Purkinje cell (primary cell): ENCODE results near the gene COG4. TPM values are rescaled to one million over a fixed set of nuclear protein-coding genes. Genes with fewer than 3 reads are reported as not detected.

ENCODE experiments used
- polyA plus RNA-seq: library from polyadenylated mRNA; unstranded; fragments of >200 nt; fragmentation: Nextera tagmentation; gene quantifications from 2 replicates; pipeline ENCODE4 v1.2.1, GENCODE V29; 2014

COG4 gene
- polyA plus RNA-seq = 23.3 and 24.3 TPM in 2 replicates

DNA sequence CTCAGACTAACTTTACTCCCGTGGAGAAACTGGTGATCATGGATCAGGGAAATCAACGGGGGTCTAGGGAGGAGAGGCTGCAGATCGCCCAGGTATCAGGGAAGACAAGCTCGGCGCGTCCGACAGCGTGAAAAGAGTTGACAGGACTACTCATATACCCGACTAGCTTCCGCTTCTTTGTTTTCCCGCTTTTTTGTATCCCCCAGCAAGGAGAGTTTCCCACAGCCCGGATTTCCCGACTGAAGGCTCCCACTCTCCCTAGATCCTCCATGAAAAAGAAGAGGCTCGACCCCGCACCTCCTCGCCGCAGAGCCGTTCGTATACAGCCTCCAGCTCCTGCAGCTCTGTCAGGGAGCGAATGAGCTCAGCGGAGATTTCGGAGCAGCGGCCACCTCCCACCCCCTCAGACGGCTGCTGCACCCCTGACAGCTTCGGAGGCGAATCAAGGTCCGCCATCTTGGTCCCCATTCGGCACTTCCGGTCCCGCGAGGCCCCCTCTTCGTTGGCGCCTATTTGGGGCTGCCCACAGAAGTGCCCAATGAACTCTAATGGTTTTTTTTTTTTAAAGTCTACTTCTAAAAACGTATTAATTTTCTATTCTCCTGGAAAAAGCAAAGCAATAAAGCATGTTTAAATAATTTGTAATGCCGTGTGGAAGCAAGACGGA is at the start of gene COG4:
COG4 (minus strand) TSS at position 479 of the 667 bp plus-strand sequence; CDS start at position 468, 11 bp downstream.

DNA sequence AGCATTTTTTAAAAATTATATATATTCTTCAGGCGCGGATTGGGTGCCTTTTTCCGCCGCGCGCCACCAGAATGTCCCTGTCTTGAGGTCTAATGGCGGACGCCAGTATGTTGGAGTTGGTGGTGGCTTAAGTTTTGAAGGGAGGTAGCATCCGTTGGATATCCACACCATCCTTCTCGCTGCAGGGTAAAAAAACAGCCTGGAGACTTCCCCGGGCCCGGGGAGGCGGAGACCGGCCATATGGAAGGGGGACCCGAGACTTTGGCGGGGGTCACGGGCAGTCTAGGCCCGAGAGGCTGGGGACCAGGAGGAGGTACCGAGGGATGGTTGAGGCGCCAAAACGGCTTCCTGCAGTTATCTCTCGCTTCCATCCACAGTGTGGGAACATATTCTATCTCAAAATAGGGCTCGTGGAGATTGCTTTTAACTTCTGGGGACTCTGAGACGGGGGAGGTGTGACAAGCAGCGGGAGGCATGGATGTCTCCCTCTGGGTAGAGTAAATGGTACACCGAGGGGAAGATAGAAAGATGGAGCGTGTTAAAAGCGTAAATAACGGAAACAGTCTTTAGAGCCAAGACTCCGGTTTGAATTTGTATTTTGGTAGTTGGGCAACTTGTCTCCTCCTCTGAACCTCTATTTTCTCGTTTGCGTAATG is 517 bp upstream of the COG4 start, which contains the start of gene SF3B3:
SF3B3 (plus strand) TSS at position 74 of the 656 bp plus-strand sequence. CDS start 2,841 bp downstream, outside the sequence.

DNA sequence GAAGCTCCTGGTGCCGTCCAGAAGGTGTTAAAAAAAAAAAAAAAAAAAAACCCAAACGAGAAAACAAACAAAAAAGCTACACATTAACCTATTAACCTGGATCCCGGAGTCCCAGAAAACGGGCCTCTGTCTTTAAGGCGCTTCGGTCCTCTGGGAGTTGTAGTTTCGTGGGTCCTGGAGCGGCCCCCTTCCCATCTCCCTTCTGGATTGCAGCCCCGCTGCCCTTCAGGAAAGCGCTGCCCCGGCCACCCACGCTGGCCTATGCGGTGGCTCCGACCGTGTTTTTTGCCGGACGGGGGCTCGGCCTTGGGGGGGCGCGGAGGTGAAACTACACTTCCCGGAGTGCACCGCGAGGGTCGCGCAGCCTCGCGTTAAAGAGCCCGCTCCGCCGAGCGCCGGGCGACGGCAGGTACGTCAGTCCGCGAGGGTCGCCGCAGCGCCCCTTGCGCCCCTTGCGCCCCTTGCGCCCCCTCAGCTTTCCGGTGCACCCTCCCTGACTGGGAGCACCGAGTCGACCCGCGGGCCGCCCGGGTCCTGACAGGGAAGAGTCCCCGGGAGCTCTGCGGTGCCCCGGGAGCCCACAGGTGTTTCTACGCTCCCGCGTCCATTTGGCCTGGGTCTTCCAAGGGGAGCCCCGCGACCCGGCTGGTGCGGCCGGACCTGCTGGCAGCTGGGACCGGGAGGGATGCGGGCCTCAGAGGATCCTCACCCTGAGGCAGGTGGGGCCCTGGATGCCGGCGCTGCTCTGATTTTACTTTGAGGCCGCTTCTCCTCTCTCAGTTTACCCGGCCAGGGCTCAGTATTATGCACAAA is 68.9 kb downstream of the COG4 start, which contains the start of gene FCSK:
FCSK (plus strand) TSS at position 374 of the 813 bp plus-strand sequence. CDS start 8,596 bp downstream, outside the sequence.

DNA sequence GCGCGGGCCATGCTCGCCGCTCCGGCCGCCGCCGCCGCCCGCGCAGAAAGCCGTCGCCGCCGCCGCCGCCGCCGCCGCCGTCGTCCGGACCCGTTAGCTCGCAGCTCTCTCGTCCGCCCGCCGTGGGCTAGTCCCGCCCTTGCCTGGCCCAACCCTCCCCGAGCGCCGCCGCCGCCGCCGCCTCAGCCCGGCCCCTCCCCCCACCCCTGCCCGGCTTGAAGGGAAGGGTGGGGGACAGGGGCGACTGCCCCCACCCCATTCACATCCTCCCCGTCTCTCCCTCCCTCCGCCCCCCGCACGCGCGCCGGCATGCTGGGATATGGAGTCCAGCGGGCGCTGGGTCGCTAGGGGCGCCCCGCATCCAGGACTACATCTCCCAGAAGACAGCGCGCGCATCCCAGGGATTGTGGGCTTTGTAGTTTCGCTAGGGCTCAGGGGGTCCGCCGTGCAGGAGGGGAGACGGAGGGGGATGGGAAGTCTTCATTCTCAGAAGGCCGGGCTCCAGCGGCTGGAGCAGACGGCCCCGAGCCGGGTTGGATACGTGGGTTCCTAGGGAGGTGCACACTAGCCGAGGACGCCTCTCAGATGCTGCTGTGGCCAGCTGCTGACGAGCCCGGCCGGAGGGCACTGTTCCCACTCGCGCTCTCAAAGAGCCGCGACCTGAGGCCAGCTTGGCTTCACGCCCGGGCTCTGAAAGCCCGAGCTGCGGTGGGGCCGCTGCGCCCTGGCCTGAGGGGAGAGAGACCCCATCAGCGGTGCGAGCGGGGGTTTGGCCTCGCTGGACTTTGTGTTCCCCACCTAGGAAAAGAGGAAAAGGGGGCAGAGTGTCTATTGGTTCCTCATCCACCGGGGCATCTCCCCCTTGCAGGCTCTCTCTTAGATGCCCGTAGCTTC is 84.1 kb downstream of the COG4 start, which contains the start of gene ST3GAL2:
ST3GAL2 (minus strand) TSS at position 132 of the 894 bp plus-strand sequence. CDS start 40,570 bp downstream, outside the sequence.

Other genes starting within 250 kb of the COG4 start
- gene AARS1, start 234.0 kb downstream of the COG4 start, polyA plus RNA-seq = 42.2 and 47.7 TPM in 2 replicates
- 8.2 and 8.5 TPM in 2 replicates for gene DDX19B, start 224.4 kb downstream of the COG4 start, polyA plus RNA-seq
- gene DDX19A, start 176.7 kb downstream of the COG4 start, polyA plus RNA-seq = 26.9 and 30.6 TPM in 2 replicates
- gene ST3GAL2, start 84.5 kb downstream of the COG4 start, polyA plus RNA-seq = 1.2 and 1.6 TPM in 2 replicates
- gene FCSK, start 69.0 kb downstream of the COG4 start, polyA plus RNA-seq = 0.27 and 0.69 TPM in 2 replicates
- gene SF3B3, start 262 bp upstream of the COG4 start, polyA plus RNA-seq = 52.6 and 56.8 TPM in 2 replicates
- 1.7 TPM in 1 of 2 replicates, not detected in the other for gene IL34, start 123.0 kb upstream of the COG4 start, polyA plus RNA-seq
- 6.5 and 9.3 TPM in 2 replicates for gene MTSS2, start 162.5 kb upstream of the COG4 start, polyA plus RNA-seq